Activated CD4-positive, alpha-beta T cell treated with anti-CD3 and anti-CD28 coated beads, Interleukin-2, amount 50 U/mL, for 1 hour (primary cell): ENCODE results near the gene SOCS6.
"Not testable (repeated sequence)": the region's sequence is repeated elsewhere in the genome, so short reads cannot be mapped to it uniquely, and the experiment has no call there.

Source experiments
- DNase-seq: peaks from one replicate; pipeline ENCODE4 v3.0.0-alpha.2; 2020

The SOCS6 gene

GRCh38 chr18:70324897-70325296 is 36.1 kb downstream of the SOCS6 start:
- DNase-seq, result no peak

GRCh38 chr18:70326255-70326654 is 37.4 kb downstream of the SOCS6 start:
- DNase-seq, result no peak

- DNase-seq, result no peak
These were observed 39.3 kb downstream of the SOCS6 start for GRCh38 chr18:70328169-70328568.

GRCh38 chr18:70329071-70329470 is 40.2 kb downstream of the SOCS6 start:
- DNase-seq, result no peak

GRCh38 chr18:70330887-70331286 is 42.0 kb downstream of the SOCS6 start:
- DNase-seq, result no peak

GRCh38 chr18:70331456-70332097 is 42.7 kb downstream of the SOCS6 start:
- DNase-seq, result no peak

- DNase-seq, result no peak
These were observed 43.8 kb downstream of the SOCS6 start for GRCh38 chr18:70332694-70333093.

- DNase-seq, result no peak
These were observed 44.5 kb downstream of the SOCS6 start for GRCh38 chr18:70333316-70333715.

- DNase-seq, result no peak
These were observed 44.9 kb downstream of the SOCS6 start for GRCh38 chr18:70333757-70334156.

GRCh38 chr18:70334264-70334663 is 45.4 kb downstream of the SOCS6 start:
- DNase-seq, result no peak

GRCh38 chr18:70334728-70335329 is 46.0 kb downstream of the SOCS6 start:
- DNase-seq, result no peak

GRCh38 chr18:70335892-70336726 is 47.3 kb downstream of the SOCS6 start:
- DNase-seq, result no peak

GRCh38 chr18:70337139-70337972 is 48.5 kb downstream of the SOCS6 start:
- DNase-seq, result no peak

- DNase-seq, result no peak
These were observed 50.0 kb downstream of the SOCS6 start for GRCh38 chr18:70338890-70339289.

- DNase-seq, result no peak
These were observed 51.1 kb downstream of the SOCS6 start for GRCh38 chr18:70339915-70340314.

- DNase-seq, result not testable (repeated sequence)
These were observed 59.6 kb downstream of the SOCS6 start for GRCh38 chr18:70348481-70348880.

GRCh38 chr18:70349316-70349715 is 60.5 kb downstream of the SOCS6 start:
- DNase-seq, result no peak

- DNase-seq, result no peak
These were observed 65.2 kb downstream of the SOCS6 start for GRCh38 chr18:70354080-70354479.

- no peak for DNase-seq
These were observed 65.9 kb downstream of the SOCS6 start for GRCh38 chr18:70354771-70355170.

GRCh38 chr18:70355620-70356385 is 67.0 kb downstream of the SOCS6 start:
- no peak for DNase-seq

- not testable (repeated sequence) for DNase-seq
These were observed 69.2 kb downstream of the SOCS6 start for GRCh38 chr18:70358105-70358406.

GRCh38 chr18:70359071-70359470 is 70.2 kb downstream of the SOCS6 start:
- no peak for DNase-seq

GRCh38 chr18:70362258-70362657 is 73.4 kb downstream of the SOCS6 start:
- DNase-seq, result no peak
